IPS-15b (cell line): ENCODE data around the gene NBAS.

Source experiments
- H3K27me3 ChIP-seq: one replicate; pipeline ENCODE4 v1.6.1; 2013; ENCODE audit warnings: low read length; ENCODE audit not compliant: control insufficient read depth, insufficient read depth
- H3K36me3 ChIP-seq: one replicate; pipeline ENCODE4 v1.6.1; 2013; ENCODE audit warnings: low read length; ENCODE audit not compliant: control insufficient read depth, insufficient read depth
- H3K4me1 ChIP-seq: one replicate; pipeline ENCODE4 v1.6.1; 2013; ENCODE audit warnings: mild to moderate bottlenecking, low read length; ENCODE audit not compliant: control insufficient read depth, insufficient read depth
- H3K4me3 ChIP-seq: one replicate; pipeline ENCODE4 v1.5.1; 2013; ENCODE audit warnings: low read depth, low read length
- H3K9ac ChIP-seq: one replicate; pipeline ENCODE4 v1.6.1; 2013; ENCODE audit warnings: low read depth, mild to moderate bottlenecking, low read length
- H3K9me3 ChIP-seq: one replicate; pipeline ENCODE4 v1.6.1; 2013; ENCODE audit warnings: mild to moderate bottlenecking, low read length; ENCODE audit not compliant: control insufficient read depth, insufficient read depth

NBAS gene

DNA sequence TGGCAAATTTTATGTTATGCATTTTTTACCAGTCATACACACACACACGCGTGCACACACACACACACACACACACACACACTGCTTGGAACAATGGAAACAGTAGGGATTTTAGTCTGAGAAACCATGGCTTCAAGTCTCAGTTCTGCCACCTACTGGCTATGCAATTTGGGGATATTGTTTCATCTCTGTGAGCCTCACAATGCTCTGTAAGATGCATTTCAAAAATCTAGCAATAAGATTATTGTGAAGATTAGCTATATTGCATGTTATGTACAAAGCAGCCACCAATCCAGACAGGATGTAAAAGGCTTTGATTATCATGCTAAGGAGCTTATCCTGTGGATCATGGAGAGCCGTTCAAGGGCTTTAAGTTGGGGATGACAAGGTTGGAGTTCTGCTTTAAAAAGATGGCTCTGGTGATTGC, 401.4 kb downstream of the NBAS start:
- Histone ChIP-seq H3K4me1 (peaks cover 3% of the 10 kb centered on the region), H3K4me3 (no peak overlapping the region), H3K9ac (no peak overlapping the region), H3K9me3 (no peaks in the 10 kb centered on the region), H3K36me3 (no peaks in the 10 kb centered on the region), H3K27me3 (no peaks in the 10 kb centered on the region)

DNA sequence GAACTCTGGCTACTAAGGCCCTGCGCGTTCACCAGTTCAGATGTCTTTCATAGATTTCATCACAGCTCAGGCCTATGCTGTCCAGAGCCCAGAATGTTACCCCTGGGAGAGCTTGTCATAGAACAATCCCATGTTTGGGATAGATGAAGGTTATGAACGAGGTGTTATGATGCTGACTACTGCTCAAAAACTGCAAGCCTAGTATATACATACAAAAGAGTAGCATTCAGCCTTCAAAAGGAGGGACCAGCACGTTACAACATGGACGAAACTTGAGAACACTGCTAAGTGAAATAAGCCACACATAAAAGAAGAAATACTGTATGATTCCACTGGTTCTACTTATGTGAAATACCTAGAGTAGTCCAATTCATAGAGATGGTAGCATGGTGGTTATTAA, 401.9 kb downstream of the NBAS start:
- peaks cover 3% of the 10 kb centered on the region for H3K4me1 ChIP-seq
- H3K27me3 ChIP-seq, result no peaks in the 10 kb centered on the region
- H3K36me3 ChIP-seq, result no peaks in the 10 kb centered on the region
- H3K4me3 ChIP-seq, result no peak overlapping the region
- H3K9me3 ChIP-seq, result no peaks in the 10 kb centered on the region
- H3K9ac ChIP-seq, result no peak overlapping the region

DNA sequence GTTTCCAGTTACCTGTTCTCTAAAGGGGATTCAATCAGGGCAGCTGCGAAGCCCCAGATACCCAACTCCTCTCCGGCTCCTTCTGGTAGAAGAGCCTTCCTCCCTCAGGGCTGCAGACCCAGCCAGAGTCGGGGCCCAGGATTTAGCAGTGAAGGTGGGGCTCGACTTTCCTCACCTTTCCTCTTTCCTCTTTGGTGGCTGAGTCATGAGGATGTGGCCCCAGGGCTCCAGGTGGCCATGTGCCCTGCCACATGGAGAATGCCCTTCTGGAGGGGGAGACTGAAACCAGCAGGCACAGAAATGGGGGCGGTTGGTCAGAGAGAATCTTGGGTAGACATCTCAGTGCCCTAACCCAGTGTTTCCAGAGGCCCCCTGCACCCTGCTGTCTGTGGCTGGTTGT, 402.6 kb downstream of the NBAS start:
- no peak overlapping the region for H3K9ac ChIP-seq
- no peaks in the 10 kb centered on the region for H3K36me3 ChIP-seq
- no peaks in the 10 kb centered on the region for H3K9me3 ChIP-seq
- peaks cover 3% of the 10 kb centered on the region for H3K4me1 ChIP-seq
- no peak overlapping the region for H3K4me3 ChIP-seq
- no peaks in the 10 kb centered on the region for H3K27me3 ChIP-seq

DNA sequence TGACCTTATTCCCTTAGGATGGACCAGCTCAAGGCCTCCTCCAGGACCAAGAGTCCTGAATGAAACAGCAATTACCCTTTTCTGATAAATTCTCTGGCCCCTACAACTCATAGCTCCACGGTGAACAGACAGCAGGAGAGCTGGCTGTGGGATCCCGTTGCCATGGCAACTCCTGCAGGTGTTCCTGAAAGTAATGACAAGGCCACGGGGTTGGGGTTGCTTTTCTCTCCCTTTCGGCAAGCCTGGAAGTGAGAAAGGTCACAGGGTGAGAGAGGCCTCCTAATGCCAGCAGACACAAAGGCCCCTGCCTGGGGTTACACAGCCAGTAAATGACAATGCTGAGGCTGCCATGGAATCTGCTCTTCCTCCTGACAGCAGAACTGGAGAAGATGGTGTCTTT, 403.0 kb downstream of the NBAS start:
- no peaks in the 10 kb centered on the region for H3K36me3 ChIP-seq
- peaks cover 3% of the 10 kb centered on the region for H3K4me1 ChIP-seq
- no peaks in the 10 kb centered on the region for H3K9me3 ChIP-seq
- no peaks in the 10 kb centered on the region for H3K27me3 ChIP-seq
- H3K9ac ChIP-seq, result no peak overlapping the region
- no peak overlapping the region for H3K4me3 ChIP-seq

DNA sequence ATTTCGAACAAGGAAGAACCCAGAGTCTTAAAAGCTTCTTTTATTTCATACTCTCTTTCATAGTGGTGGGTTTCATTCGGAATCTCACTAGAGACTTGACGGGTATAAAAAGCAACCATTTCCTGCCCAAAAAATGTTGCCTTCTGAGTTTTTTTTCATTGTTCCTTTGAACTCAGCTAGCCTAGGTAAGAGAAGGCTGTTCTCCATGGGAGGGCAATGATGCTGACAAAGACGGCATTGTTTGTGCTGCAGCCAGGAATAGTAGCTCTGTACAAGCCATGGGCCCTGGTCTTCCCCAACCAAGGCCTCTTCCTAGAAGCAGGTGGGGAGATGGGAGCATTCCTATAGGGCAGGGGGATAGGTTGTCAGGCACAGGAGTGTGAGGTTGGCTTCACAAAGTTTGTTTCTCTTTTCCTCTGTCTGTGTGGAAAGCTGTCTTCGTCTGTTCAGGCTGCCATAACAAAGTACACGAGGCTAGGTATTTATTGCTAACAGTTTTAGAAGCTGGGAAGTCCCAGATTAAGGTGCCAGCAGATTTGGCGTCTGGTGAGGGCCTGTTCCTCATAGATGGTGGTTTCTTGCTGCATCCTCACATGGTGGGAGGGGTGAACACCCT, 405.1 kb downstream of the NBAS start:
- no peaks in the 10 kb centered on the region for H3K9me3 ChIP-seq
- no peak overlapping the region for H3K4me3 ChIP-seq
- H3K36me3 ChIP-seq, result no peaks in the 10 kb centered on the region
- H3K9ac ChIP-seq, result no peak overlapping the region
- peaks cover 3% of the 10 kb centered on the region for H3K4me1 ChIP-seq
- no peaks in the 10 kb centered on the region for H3K27me3 ChIP-seq

DNA sequence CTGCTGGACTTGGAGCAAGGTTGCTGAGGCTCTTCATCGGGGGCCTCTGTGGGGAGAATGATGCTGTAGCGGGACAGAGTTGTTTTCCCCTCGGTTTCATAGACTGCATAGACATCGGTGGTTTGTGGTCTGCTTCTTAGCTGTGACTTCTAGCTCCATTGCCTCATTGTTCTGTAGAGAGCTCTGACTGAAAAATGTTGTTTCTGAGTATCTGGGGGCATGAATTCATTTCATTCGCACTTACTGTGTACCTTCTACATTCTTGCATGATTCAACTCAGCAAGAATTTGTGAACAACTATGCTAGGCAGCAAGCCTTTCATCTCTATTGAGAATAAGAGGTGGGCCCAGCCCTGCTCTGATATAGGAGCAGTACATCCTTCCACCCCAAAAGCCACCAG, 406.8 kb downstream of the NBAS start:
- H3K9me3 ChIP-seq, result no peaks in the 10 kb centered on the region
- H3K4me3 ChIP-seq, result no peak overlapping the region
- H3K9ac ChIP-seq, result no peak overlapping the region
- H3K27me3 ChIP-seq, result no peaks in the 10 kb centered on the region
- no peaks in the 10 kb centered on the region for H3K4me1 ChIP-seq
- no peaks in the 10 kb centered on the region for H3K36me3 ChIP-seq

DNA sequence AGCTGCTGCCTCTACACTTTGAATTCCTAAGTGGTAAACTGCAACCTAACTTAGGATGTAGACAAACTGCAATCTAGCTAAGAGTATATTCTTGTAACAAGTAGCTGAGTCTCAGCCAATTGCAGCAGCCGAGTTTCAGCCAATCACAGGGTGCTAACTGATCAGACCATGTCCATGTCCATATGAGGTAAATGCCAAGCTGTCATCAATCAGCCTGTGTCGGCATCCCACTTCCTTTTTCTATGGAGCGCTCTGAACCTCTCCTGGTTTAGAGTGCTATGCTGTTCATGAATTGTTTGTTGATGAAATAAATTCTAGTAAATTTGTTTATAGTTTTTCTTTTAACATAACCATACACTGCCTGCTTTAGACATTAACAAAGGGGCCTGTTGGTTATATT, 408.8 kb downstream of the NBAS start:
- no peaks in the 10 kb centered on the region for H3K9me3 ChIP-seq
- no peaks in the 10 kb centered on the region for H3K4me1 ChIP-seq
- H3K27me3 ChIP-seq, result no peaks in the 10 kb centered on the region
- H3K36me3 ChIP-seq, result no peaks in the 10 kb centered on the region
- H3K9ac ChIP-seq, result no peak overlapping the region
- no peak overlapping the region for H3K4me3 ChIP-seq

DNA sequence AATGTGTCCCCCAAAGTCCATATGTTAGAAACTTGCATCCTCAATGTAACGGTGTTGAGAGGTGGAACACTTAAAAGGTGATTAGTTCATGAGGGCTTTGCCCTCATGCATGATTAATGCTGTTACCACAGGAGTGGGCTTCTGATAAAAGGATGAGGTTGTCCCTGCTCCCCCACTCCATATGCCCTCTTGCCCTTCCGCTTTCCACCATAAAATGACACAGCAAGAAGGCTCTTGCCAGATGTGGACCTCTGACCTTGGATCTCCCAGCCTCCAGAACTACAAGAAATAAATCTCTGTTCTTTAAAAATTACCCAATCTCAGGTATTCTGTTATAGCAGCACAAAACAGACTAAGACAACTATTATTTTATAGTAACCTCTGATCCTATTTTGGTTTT, 412.1 kb downstream of the NBAS start:
- no peaks in the 10 kb centered on the region for H3K27me3 ChIP-seq
- no peak overlapping the region for H3K4me3 ChIP-seq
- H3K9ac ChIP-seq, result no peak overlapping the region
- H3K9me3 ChIP-seq, result no peaks in the 10 kb centered on the region
- H3K36me3 ChIP-seq, result no peaks in the 10 kb centered on the region
- H3K4me1 ChIP-seq, result no peaks in the 10 kb centered on the region

DNA sequence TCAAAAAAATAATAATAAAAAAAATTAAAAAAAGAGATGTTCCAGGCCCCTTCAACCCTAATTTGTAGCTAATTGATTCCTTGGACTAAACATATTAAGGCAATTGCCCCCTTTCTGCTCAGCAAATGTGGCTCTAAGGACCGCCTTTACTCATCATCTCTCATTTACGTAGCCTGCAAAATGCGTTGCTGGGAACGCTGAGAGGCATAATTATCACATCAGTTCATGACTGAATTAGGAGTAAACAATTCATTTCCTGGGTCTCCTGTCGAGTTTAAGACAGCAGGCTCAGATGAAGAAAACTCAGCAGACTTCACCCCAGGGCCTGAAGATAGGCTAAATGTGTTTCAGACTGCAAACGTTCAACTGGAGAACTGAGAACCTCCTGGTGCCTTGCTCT, 413.5 kb downstream of the NBAS start:
- Histone ChIP-seq H3K9ac (no peak overlapping the region), H3K4me3 (no peak overlapping the region), H3K36me3 (no peaks in the 10 kb centered on the region), H3K9me3 (no peaks in the 10 kb centered on the region), H3K4me1 (no peaks in the 10 kb centered on the region), H3K27me3 (no peaks in the 10 kb centered on the region)

DNA sequence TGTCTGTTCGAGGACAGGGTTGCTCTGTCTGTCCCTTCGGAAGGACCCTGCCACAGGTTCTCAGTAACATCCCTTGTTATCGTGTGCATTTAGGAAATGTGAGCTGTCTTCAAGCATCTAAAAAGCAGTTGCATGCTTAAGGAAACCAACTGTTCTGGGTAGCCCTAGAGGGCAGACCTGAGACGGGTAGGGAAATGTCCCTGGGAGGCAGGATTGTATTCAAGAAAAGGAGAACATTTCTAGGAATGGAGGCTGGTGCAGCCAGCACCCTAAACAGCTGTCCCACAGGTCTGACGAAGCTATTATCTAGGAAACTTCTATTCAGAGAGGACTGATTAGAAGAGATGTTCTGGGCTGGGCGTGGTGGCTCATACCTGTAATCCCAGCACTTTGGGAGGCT, 414.2 kb downstream of the NBAS start:
- no peaks in the 10 kb centered on the region for H3K4me1 ChIP-seq
- H3K27me3 ChIP-seq, result no peaks in the 10 kb centered on the region
- H3K9ac ChIP-seq, result no peak overlapping the region
- no peaks in the 10 kb centered on the region for H3K36me3 ChIP-seq
- H3K9me3 ChIP-seq, result no peaks in the 10 kb centered on the region
- H3K4me3 ChIP-seq, result no peak overlapping the region

DNA sequence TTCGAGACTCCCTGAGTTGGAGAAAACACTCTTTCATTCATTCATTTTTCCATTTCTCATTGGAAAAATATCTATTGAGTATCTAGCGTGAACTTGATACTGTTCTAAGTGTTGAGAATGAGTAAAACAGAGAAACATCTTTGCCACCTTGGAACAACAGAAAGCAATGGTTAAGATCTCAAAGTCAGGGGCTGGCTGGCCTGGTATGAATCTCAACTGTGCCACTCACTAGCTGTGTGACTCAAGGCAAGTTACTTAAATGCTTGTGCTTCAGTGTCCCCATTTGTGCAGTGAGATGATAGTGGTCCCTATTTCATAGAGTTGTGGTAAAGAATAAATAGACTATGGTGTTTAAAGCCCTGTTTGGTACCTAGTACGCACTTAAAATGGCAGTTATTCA, 415.2 kb downstream of the NBAS start:
- no peaks in the 10 kb centered on the region for H3K9me3 ChIP-seq
- H3K4me3 ChIP-seq, result no peak overlapping the region
- H3K4me1 ChIP-seq, result no peaks in the 10 kb centered on the region
- no peak overlapping the region for H3K9ac ChIP-seq
- H3K36me3 ChIP-seq, result no peaks in the 10 kb centered on the region
- no peaks in the 10 kb centered on the region for H3K27me3 ChIP-seq

DNA sequence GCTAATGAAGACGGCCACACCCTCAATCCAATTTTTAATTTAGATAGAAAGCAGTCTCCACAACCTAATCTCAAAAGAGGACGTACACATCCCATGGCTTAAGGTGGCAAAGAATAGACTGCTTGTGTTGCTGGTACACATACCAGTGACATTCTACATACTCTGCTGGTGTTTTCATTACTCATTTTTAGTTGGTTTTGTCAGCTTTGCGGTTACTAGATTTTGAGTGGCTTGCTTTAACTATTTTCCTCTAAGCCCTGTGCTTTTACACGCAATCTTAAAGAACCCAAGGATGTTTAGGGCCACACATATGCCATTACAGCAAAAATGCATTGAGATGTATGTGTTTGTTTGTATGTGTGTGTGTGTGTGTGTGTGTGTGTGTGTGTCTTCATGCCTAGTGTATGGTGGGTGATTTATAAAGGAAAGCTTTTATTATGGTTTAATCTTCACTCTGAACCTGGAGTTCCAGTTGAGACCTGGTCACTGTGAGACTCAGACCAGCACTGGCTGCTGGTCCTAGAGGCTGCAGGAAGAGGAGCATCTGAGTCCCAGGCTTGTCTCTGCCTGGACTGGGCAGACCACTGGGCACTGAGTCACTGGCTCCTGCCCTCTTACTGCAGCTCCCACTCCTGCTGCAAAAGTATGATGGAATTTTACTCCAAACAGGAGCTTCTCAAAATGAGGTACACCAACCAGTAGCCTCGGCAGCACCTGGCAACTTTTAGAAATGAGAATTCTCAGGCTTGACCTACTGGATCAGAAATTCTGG, 415.9 kb downstream of the NBAS start:
- Histone ChIP-seq H3K4me1 (no peaks in the 10 kb centered on the region), H3K27me3 (no peaks in the 10 kb centered on the region), H3K4me3 (no peak overlapping the region), H3K36me3 (no peaks in the 10 kb centered on the region), H3K9ac (no peak overlapping the region), H3K9me3 (no peaks in the 10 kb centered on the region)
